Temporal lobe (tissue), 1 donor: ENCODE results near the gene HDGF. TPM values are rescaled to one million over a fixed set of nuclear protein-coding genes. Genes with fewer than 3 reads are reported as not detected.

Experiments used
- total RNA-seq: library from RNA; depleted of rRNA; stranded (reverse); fragments of >200 nt; gene quantifications from one replicate; pipeline ENCODE4 v1.2.3, GENCODE V29; 2014

HDGF gene
- total RNA-seq, 1 donor from 2014 or later, result 72.0 TPM

Other genes with a start within 250 kb of the HDGF start
- 0.98 TPM for gene IQGAP3, start 179.1 kb downstream of the HDGF start, total RNA-seq
- not detected for gene TTC24, start 172.0 kb downstream of the HDGF start, total RNA-seq
- gene NAXE, start 159.9 kb downstream of the HDGF start, total RNA-seq, result 24.8 TPM
- 5.4 TPM for gene GPATCH4, start 150.2 kb downstream of the HDGF start, total RNA-seq
- 0.98 TPM for gene HAPLN2, start 132.3 kb downstream of the HDGF start, total RNA-seq
- gene BCAN, start 109.6 kb downstream of the HDGF start, total RNA-seq, result 98.8 TPM
- gene NES, start 74.3 kb downstream of the HDGF start, total RNA-seq, result 47.2 TPM
- 7.1 TPM for gene CRABP2, start 46.1 kb downstream of the HDGF start, total RNA-seq
- 6.6 TPM for gene METTL25B, start 23.2 kb downstream of the HDGF start, total RNA-seq
- 5.9 TPM for gene ISG20L2, start 22.9 kb downstream of the HDGF start, total RNA-seq
- gene MRPL24, start 10.6 kb downstream of the HDGF start, total RNA-seq, result 11.6 TPM
- gene PRCC, start 15.9 kb upstream of the HDGF start, total RNA-seq, result 26.3 TPM
- gene SH2D2A, start 65.2 kb upstream of the HDGF start, total RNA-seq, result 0.25 TPM
- 0.25 TPM for gene INSRR, start 107.4 kb upstream of the HDGF start, total RNA-seq
- gene NTRK1, start 109.2 kb upstream of the HDGF start, total RNA-seq, result 0.25 TPM
- 0.98 TPM for gene PEAR1, start 142.0 kb upstream of the HDGF start, total RNA-seq
- gene LRRC71, start 169.0 kb upstream of the HDGF start, total RNA-seq, result 0.25 TPM